ENCODE measurements around the gene LRRC40. TPM values are rescaled to one million over a fixed set of nuclear protein-coding genes. Genes with fewer than 3 reads are reported as not detected.
"Not testable (repeated sequence)": the region's sequence is repeated elsewhere in the genome, so short reads cannot be mapped to it uniquely, and the experiment has no call there.

Gene LRRC40
- 20.3 and 21.9 TPM in 2 replicates for total RNA-seq

DNA sequence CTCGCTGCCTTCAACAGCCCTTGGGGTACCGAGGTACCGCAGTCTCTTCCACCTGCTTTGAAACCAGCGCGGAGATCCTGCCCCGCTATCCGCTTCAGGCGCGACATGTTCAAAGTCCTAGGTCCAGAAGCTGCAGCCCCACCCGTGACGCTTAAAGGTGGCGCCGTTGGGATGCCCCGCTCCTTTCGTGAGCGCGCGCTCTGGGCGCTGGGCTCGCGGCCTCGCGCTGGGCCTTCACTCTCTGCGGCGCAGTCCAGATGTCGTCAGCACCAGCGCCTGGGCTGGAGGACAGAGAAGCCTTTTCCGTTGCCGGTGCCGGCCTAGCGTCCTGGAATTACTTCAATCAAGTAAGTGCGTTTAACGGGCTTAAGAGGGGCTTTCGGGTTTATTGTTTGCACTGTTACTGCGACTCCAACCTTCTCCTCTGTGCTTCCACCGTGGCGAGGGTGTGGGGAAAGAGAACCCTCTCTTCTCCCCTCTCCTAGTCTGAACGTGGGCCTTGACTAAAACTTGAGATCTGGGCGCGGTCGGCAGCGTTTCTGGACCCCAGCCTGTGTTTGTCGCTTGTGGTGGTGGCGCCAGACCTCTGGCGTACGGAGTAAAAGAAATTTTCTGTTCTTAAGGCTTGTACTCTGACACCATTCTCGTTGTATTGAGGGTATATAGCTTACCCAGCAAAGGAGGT is at the start of gene LRRC40:
LRRC40 (minus strand) TSS at position 146 of the 685 bp plus-strand sequence; CDS start at position 107, 39 bp downstream.
- intact Hi-C loops (cut with micrococcal nuclease) = loop anchor here (1.0 kb wide), 4 partner anchors 16 to 876 kb away; partner anchors contain the start of genes ANKRD13C, CTH, SRSF11 and ZRANB2

DNA sequence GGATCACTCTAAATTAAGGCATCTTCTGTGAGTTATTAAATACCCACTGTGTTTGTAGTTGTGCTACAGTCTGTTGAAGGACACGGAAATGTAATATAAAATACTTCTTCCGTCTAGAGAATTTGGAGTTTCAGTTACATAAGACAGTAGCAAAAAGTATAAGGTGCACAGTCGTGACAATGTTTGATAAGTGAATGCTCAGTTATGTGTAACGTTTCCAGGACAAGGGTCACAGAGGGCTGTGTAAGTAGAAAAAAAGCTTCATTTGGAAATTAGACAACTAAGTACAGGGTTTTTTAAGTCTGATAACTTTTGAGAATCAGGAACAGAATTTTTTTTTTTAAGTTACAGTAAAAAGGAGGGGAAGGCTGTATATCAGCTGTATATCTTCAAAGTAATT is 43.4 kb upstream of the LRRC40 start:
- intact Hi-C loops (cut with micrococcal nuclease) = no loop called here

DNA sequence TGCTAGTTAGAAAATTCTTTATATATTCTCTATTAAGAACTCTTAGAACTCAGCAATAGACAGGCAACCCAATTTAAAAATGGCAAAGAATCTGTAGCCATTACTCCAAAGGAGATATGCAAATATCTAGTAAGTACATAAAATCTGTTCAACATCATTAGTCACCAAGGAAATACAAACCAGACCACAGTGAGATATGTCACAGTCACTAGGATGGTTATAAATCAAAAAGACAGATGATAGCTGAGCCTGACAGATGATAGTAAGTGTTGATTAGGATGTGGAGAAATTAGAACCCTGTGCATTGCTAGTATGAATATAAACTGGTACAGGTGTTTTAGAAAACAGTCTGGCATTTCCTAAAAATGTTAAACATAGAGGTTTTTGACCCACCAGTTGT is 42.4 kb upstream of the LRRC40 start:
- intact Hi-C loops (cut with micrococcal nuclease) = no loop called here

DNA sequence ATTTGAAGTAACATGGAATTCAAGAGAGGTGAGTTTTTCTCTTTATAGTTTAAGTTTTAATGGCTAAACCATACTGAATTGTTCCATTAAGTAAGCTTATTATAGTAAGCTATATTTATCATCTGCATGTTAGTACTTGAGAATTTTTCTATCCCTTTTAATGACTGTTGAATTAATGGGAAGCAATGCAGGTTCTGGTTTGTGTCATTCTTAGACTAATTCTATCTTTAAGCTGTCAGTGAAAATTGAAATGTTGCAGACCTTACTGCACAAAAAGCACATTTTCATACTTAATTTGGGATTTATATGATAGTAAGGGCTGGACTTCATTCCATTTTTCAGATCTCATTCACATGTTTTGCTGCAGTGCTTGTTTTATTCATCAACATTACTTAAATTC is 41.7 kb upstream of the LRRC40 start:
- intact Hi-C loops (cut with micrococcal nuclease) = no loop called here

DNA sequence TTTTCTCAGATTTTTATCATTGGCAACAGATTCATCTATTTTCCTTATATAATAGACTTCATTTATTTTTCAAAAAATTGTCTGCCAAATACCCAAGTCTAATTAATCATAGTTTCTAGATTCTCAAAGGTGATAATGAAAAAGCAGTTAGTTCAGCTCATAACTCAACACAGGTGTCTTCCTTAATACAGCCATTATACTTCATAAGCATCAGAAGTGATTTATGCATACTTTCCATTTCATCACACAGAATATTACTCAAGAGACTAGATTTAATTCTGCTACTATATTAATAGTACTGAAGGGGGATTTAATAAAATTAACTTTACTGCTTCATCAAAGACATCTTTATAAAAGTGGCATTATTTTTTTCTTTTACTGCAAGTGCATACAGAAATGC is 34.6 kb upstream of the LRRC40 start:
- intact Hi-C loops (cut with micrococcal nuclease) = no loop called here

DNA sequence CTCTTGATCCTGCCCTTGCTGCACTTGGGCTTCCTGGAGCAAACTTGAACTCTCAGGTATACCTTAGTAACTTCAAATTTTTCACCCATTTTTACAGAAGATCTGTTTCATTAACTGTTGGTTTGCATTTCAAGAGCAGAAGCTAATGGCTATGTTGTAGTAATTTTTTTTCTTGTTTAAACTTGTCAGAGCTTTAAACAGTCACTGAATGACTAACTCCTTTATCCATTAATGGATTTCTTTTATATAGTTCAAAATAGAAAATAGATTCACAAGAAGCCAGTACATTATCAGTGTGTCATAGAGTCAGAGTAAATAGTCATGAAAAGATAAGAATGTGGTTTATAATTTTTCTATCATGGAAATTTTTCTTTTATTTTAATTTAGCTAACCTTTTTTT is 29.4 kb upstream of the LRRC40 start:
- intact Hi-C loops (cut with micrococcal nuclease) = no loop called here

DNA sequence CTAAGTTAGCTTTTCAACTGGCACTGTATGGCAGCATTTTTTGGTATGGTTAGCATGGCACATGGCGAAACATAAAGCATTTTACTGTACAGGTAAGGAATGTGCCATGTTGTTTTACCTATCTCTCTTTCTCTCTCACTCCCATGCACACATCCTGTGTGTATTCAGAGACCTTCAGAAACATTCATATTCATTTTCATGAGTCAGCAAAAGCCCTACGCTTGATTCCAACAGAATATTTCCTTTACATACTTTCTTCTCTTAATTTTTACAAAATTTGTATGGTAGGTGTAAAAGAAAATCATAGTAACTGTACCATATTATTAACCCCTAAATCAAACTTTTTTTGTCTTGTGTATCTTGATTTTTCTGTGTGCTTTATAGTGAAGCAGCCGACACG is 26.1 kb upstream of the LRRC40 start:
- intact Hi-C loops (cut with micrococcal nuclease) = loop anchor here (2.0 kb wide), 1 partner anchor 13 kb away; no protein-coding TSS in a partner anchor

DNA sequence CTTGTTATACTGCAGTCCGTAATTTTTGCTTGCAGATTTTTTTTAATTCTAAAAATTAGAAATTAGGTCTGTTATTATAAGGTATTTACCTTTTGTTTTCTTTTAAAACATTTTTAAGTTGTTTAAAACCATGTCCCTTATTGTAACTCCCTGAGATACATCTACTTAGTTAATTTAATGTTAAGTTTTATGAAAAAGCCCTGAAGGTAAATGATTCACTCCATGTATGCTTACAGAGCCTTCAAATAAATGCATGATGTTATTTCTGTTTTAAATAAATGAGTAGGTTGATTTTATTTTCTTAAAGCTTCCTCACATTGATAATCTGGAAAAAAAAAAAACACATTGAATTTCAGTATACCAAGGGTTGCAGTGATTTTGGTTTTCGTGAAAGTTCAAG is 23.3 kb upstream of the LRRC40 start:
- intact Hi-C loops (cut with micrococcal nuclease) = no loop called here

DNA sequence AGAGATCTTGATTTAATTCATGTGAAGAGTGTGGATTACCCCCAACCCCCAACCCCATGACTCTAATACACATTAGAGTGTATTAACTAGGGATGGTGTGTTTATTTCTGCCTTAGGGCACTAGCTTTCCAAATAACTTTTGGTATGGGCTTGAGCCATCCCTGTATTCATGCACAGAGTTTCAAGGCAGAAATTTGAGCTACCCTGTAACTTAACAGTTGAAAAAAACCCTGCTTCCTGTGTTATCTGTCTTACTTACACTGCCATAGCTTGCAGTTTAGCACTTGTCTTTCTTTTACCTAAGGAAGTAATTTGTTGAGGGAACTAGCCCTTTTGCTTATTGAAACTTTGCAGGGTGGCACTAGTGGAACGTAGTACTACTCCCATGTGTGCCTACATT is 22.1 kb upstream of the LRRC40 start:
- intact Hi-C loops (cut with micrococcal nuclease) = no loop called here

DNA sequence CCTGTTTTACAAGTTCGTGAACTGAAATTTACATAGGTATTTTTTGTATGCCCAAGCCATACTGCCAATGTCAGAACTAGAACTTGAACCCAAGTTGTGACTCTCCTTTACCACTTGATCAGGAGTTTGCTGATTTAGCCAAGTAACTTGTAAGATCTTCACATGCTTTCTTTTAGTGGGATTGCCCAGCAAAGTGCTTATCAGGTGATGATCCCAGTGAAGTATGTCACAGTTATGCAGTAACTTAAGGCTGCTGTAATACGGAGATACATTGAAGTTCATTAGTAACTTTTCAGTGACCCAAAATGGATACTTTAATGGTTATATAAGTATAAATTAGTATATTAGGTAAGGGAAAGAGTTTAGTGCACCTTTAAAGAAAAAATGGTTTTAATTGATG is 19.6 kb upstream of the LRRC40 start:
- intact Hi-C loops (cut with micrococcal nuclease) = no loop called here

DNA sequence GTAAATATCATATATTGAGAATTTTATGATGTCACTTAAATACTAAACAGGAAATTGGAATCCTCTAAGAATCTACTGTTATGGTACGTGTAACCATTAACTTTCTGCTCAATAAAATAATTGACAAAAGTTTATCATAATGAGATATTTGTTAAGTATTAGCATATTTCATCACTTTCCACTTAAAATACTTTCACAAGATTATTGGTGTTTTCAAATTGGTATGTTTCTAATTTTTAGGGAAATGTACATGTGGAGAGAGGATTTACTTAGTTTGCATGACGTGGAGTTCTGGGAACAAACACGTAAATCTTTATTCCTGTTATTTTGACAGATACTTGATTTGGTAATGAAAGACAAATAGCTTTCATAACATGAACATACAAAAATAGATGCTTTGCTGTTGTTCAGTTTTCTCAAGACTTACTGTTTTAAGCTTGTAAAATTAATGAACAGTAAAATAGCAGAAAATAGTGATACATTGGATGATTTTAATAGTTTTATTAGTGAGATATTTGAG is 17.4 kb upstream of the LRRC40 start:
- intact Hi-C loops (cut with micrococcal nuclease) = no loop called here

DNA sequence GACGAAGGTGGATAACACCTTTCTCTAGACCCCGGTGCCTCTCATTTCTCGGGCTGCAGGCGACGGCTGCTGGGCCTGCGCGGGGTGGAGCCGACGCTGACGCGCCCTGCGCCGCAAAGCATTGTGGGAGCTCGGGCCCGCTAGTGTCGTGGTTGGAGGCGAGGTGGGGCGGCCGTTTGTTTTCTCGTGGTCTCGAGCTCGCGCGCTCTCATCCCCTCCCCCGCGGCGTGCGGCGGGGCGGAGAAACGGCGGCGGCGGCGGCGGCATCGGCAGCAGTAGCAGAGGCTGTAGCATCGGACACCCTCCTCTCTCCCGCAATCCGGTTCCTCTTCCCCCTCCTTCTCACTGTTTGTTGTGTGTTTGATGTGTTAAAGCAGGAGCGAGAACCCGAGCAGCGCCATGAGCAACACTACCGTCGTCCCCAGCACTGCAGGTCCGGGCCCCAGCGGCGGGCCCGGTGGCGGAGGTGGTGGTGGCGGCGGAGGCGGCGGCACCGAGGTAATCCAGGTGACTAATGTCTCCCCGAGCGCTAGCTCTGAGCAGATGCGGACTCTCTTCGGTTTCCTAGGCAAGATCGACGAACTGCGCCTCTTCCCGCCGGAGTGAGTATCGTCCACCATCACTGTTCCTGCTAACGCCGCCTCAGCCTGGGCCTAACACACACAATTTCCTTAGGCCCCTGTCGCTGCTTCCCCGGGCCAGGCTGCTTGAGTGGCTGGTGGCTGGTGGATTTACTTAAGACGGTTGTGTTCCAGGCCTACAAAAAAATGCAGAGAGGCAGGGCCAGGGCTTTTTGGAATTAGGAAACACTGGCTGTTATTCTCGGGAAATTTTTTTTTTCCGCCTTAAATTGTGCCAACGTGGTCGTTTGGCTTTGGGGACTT is 16.1 kb upstream of the LRRC40 start, which contains the start of gene SRSF11:
SRSF11 (plus strand) TSS at position 143 of the 884 bp plus-strand sequence; CDS start at position 400, 257 bp downstream.
- intact Hi-C loops (cut with micrococcal nuclease) = loop anchor here (1.0 kb wide), 4 partner anchors 16 to 860 kb away; partner anchors contain the start of genes ANKRD13C, LRRC40 and ZRANB2

DNA sequence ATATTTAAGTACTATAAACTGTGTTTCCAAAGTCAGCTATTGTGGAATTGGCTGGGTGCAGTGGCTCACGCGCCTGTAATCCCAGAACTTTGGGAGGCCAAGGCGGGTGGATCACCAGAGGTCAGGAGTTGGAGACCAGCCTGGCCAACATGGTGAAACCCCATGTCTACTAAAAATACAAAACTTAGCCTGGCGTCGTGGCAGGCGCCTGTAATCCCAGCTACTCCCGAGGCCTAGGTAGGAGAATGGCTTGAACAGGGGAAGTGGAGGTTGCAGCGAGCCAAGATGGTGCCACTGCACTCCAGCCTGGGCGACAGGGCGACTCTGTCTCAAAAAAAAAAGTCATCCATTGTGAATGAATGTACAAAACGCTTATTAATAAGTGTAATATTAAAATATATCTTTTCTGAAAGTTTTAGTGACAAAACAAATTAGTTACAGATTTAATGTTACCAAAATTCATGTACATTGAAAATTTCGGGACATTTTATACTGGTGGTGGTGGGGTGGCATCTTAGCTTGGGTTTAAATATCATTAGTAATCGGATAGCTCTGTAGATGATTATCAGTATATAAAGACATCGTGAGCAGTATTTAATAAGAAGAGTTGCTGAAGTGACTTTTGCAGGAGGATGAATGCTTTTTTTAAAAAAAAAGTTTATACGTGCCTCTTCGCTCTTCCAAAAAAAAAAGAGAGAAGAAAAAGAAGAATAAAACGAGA is 15.3 kb upstream of the LRRC40 start:
- intact Hi-C loops (cut with micrococcal nuclease) = loop anchor here (1.0 kb wide), 4 partner anchors 15 to 861 kb away; partner anchors contain the start of genes ANKRD13C, LRRC40 and ZRANB2

DNA sequence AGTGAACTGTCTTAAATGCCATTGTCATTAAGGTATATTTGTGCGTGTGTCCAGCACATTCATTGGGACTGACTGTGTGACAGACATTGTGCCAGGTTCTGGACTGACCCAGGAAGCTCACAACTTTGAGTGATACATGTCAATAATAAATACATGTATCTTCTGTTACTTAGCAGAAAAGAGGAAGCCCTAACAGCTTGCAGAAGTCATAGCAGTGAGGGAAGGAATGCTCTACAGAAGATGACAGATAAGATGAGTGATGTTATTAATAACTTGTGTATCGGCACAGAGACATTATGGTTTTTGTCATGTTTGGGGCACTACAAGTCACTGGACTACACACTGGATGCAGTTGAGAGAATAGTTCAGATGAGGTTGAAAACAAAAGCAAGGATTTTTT is 14.6 kb upstream of the LRRC40 start:
- intact Hi-C loops (cut with micrococcal nuclease) = no loop called here

DNA sequence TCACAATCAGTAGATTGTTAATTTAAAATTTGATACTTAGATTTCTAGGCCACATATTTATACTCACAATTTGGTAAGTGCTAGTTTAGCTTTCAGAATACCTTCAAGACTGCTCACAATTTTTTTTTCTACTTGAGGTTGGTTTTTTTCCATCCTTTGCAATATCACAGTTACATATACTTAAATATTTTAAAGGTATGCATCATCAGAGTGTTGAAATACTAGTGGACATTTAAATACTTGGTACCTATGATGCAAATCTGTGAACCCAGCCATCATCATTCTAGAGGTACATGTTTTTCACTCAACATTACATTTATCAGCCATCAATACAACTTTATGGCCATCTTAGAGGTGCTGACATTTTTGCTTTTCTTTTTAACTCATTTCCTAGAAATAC is 6.2 kb upstream of the LRRC40 start:
- intact Hi-C loops (cut with micrococcal nuclease) = no loop called here

DNA sequence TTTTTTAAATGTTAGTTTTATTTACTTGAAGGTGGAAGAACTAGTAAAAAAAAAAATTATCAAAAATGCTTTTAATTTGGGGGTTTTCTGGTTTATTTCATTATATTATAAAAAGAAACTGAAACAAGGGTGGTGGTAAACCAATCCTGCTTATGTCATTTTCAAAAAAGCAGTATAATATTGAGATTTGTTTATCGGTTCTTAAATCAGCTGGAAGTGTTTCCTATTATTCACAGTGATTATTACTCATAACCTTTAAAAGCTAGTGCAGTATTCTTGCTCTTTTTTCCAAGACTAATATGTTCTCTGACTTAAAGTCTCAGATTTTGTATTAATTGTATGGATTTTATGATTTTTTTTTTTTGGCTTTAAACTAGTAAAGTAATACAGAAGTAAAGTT is 5.4 kb upstream of the LRRC40 start:
- intact Hi-C loops (cut with micrococcal nuclease) = no loop called here

DNA sequence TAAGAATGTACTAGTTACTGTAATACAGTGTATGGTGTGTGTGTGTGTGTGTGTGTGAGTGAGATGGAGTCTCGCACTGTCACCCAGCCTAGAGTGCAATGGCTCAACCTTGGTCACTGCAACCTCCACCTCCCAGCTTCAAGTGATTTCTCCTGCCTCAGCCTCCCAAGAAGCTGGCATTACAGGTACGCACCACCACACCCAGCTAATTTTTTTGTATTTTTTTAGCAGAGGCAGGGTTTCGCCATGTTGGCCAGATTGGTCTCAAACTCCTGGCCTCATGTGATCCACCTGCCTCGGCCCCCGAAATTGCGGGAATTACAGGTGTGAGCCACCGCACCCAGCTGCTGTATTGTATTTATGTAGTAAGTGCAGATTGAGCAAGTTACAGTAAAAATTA is 2.9 kb upstream of the LRRC40 start:
- intact Hi-C loops (cut with micrococcal nuclease) = no loop called here

DNA sequence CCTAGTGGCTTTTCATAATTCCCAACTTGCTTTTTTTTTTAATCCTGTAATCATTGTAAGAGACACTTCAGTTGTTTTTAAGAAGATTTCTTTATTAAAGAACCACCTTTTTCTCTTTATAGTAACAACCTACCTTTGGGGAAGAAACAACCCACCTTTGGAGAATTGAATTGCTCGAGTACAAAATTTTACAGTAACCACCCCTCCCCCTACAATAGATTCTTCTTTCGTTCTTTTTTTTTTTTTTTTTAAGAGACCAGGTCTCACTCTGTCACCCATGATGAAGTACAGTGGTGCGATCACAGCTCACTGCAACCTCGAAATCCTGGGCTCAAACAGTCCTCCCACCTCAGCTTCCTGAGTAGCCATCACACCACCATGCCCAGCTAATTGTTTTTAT is 2.1 kb upstream of the LRRC40 start:
- intact Hi-C loops (cut with micrococcal nuclease) = no loop called here

DNA sequence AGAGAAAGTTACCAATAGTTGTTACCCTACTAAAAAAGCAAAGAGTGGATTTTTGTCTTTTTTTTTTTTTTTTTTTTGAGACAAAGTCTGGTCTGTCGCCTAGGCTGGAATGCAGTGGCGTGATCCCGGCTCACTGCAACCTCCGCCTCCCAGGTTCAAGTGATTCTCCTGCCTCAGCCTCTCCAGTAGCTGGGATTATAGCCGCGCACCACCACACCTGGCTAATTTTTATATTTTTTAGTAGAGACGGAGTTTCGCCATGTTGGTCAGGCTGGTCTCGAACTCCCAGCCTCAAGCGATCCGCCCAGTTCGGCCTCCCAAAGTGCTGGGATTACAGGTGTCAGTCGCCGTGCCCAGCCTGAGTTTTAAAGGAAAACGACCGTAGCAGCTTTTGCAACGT is 1.5 kb upstream of the LRRC40 start:
- intact Hi-C loops (cut with micrococcal nuclease) = not testable (repeated sequence)

DNA sequence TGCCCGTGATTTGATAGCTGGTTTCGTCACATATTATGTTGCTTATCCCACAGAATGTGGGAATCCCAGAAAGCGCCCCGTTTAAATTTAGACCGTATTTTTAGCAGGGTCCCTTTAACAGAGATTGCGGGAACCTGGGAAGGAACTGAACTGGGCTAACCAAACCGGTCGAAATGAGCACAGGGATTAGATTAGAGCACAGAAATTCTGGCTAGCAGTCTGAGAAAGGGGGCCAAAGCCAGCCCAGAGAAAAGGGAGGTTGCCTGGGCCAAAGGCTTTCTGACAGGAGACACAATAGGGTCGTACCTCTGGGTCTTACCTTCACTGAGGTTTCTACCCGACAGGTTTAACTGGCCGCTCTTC is 327 bp downstream of the LRRC40 start:
- intact Hi-C loops (cut with micrococcal nuclease) = loop anchor here (1.0 kb wide), 4 partner anchors 16 to 876 kb away; partner anchors contain the start of genes ANKRD13C, CTH, SRSF11 and ZRANB2

DNA sequence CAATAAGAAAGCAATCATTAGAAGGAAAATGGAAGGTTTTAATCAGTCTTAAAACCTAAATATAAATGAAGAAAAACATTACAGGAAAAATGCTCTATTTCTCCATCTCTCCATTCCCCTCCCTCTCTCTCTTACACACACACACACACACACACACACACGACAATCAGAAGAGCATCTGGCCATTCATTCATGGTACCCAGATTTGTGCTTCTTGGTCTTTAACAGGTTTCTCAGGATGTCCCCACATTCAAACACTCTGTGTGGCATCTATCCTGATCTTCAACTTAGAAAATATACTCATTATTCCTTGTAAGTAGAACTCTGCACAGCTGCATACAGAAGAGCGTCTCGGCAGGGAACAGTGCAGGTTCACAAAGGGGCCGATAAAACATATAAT is 779 bp downstream of the LRRC40 start:
- intact Hi-C loops (cut with micrococcal nuclease) = no loop called here
